Hematopoietic multipotent progenitor cell treated with erythropoietin and hydrocortisone succinate and interleukin-3 and kit ligand, for 8 days (in vitro differentiated cells): ENCODE data around the gene SF3A1.
"Not testable (repeated sequence)": the region's sequence is repeated elsewhere in the genome, so short reads cannot be mapped to it uniquely, and the experiment has no call there.

Experiments used
- DNase-seq: peaks from one replicate; pipeline ENCODE4 v3.0.0-alpha.2; 2015

Gene SF3A1

DNA sequence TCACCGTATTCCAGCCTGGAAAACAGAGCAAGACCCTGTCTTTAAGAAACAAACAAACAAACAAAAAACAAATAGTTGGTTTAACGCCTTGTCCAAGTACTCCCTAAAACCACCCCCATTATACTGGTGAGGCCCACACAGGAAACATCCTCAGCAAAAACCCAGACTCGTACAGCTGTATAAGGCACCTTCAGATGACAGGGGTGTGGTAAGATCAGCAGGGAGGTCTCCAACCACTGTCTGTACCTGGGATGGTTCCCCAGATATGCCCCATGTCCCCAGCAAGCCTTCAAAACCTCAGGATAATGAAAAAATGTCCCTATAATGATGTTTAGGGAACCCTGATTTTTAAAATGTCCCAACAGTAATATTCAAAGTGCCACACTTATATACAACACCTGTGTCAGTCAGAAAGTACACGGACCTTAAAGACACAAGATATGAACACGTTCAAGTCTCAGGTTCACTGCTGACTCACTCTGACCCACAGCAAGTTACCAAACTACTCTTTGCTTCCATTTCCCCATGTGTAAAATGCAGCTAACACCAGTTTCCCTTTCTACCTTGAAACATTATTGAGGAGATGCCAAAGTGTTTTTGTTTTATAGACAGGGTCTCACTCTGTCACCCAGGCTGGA lies 9.3 kb downstream of the SF3A1 start:
- DNase-seq, result no peak

- no peak for DNase-seq
These were observed 12.1 kb downstream of the SF3A1 start for GRCh38 chr22:30344447-30345200.

DNA sequence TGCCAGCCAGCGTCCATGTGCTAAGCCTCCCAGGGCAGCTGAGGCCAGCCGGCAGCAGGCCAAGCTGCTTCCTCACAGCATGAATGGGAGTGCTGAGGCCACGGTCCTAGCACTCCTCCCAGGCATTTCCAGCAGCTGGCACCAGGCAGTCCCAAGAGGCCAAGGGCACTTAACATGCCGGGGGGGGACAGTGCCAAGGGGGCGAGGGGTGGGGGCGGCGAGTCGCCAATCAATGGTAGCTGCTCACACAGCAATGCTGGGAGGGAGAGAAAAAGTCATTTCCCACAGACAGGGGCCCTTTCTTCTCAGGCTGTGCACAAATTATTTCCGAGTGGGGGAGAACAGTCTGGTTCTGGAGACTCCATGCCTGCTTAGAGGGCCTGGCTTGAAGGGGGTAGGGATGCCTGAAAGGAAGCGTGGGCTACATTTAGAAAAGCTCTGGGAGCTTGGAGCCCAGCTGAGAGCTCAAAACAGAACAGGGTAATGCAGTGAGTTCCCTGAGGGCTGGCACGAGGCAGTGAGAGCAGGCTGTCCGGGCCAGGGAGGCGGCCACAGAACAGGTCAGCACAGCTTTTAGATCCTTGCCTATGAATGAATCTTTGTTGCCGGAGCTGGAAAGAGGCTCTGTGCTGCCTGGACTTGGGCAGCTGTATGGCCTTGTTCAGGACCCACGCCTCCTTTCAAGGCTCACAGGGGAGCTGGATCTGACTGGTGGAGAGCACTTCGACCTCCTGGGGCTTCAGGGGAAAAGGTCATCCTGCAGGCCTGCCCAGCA lies 15.6 kb downstream of the SF3A1 start:
- no peak for DNase-seq

DNA sequence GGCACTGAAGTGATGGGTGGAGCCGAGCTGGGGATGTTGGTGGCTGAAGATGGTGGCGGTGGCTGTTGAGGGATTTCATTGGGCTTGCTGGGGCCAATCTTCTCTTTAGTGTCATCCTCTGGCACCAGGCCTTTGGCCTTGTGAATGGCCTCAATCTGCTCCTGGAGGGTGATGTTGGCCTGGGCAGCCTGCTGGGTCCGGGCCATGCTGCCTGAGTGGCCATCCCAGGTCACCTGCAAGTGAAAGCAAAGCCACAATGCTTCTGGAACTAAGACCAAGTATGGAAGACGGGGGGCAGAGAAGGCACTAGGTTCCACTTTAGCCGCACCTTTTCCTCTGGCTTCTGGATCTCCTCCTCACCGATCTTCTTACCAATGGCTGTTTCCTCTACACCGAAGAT lies 17.9 kb downstream of the SF3A1 start:
- no peak for DNase-seq

DNA sequence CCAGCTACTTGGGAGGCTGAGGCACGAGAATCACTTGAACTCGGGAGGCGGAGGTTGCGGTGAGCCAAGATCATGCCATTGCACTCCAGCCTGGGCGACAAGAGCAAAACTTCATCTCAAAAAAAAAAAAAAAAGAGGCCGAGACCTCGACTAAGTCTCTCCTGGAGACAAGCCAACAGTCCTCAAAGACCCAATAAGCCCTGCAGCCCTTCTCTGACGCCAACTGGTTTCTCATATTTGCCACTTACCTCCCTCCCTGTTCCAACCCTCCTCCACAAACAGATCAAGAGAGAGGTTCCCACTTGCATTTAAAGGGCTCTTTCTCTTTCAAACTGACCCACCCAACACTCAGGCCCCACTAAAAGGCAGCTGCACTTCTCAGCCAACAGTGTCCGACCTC lies 18.4 kb downstream of the SF3A1 start:
- not testable (repeated sequence) for DNase-seq

DNA sequence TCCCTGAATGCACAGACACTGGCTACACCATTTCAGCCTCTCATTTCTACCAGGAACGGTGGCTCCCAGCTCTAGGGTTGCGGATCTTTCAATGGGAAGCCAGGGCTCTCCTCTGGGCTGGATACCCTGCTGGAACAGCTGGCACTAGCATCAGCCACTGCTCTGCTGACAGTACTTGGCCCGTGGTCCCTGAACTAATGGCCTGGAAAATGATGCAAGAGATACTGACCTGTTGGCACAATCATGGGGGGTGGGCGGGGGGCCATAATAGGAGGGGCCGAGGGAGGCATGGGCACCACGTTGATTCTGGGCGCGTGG lies 19.3 kb downstream of the SF3A1 start:
- DNase-seq, result no peak

DNA sequence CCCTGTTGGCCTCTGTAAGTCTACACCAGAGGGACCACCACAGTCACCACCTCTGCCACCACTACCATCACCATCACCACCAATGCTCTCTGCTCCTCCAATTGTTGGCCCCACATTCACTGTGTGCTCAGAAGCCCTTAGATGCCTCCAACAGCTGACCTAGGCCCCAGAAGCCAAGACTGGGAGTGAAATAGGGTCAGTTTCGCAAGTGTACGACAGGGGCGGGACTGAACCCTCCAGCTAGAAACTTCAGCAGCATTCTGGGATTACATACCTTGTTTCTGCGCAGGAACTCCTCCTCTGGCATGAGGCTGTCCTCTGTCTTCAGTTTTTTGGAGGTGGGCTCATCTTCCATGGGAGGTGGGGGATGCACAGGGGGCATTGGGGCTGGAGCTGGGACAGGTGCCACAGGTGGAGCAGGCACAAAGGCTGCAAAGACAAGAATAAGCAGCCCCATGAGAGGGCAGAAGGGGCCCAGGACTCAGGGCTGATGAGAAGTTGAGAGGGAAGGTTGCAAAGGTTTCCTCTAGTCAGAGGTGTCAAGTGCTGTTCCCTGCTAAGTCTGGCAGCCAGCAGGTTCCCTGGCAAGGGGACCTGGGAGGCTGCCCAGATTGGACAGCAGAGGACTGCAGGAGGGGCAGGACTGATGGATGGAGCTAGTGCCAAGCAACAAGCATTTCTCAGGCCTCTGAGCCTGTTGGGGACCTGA lies 19.8 kb downstream of the SF3A1 start:
- DNase-seq, result no peak

DNA sequence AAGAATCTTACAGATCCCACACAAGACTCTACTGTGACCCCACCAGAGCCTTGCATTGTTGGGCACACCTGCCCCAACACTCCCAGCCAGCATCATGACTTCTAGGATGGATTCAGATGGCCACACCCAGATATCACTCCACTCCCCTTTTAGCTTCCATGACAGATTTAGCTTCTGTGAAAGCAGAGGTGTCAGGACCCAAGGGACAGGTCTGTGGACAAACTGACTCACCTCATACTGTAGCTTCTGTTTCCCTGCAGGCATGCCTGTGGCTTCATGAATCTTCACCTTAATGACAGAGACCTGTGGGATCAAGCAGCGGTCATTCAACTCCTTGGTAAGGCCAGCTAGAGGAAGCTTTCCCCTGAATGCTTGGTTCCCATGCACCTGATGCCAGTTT lies 21.5 kb downstream of the SF3A1 start:
- no peak for DNase-seq

DNA sequence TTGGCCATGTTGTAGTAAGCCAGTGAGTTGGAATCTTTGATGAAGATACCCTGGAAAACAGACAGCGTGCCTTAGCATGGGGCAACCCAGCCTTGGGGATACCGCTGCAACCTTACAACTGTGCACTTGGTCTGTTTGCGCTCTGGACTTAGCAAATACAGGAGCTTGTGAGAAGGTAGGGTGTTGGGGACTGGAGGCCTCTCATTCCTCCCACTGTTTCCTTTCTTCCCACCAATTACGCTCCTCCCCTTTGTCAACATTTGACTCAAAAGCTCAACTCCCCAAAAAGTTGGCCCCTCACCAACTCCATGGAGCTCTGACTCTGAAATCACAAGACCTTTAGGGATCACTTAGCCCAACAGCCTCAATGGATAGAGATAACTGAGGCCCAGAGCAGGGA lies 22.0 kb downstream of the SF3A1 start:
- no peak for DNase-seq

- no peak for DNase-seq
These were observed 23.0 kb downstream of the SF3A1 start for GRCh38 chr22:30333707-30334087.

DNA sequence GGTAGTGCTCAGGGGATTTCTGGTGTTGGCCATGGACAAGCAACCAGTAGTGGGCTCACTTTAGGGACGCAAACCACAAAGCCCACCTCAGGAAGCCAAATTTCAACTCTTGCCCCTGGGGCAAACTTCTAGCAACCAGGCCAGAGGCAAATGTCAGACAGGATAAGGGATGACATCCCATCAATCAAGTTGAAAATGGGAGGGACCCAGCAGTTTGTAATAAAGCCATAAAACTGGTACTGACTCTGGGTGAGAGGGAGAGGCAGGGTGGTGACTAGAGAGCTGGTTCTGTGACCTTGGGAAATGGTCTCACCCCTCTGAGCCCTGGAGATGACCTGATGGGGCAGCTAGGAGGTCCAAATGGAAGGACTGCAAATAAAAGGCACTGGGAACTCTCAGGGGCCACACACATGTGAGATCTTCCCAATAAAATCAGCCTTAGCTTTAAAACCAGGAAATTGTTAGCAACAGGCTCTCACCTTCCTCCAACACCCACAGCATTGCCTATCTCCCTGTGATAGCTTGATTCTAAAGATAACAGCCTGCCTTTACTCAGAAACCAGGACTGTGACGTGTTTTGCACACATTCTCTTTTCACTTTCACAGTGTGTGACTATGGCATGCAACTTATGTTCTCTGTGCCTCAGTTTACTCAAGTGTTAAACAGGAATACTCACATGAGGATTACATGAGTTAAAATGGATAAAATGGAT lies 23.5 kb downstream of the SF3A1 start:
- DNase-seq, result no peak

DNA sequence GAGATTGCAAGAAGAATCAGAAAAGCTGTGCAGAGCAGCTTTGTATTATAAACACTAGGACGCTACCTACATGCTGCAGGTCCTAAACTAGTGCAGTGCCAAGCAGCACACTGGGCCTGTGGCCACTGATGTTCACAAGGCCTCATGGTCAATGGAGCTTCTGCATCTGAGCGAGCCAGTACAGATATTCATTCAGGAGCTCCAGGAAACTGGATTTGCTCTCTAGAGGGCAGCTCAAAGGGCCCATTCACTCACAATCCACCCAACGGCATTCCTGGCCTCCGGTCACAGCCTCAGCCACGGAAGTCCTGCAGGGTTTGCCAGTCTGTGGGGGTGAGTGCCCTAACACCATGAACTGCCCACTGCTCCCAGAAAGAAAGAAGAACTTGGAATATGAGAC lies 24.1 kb downstream of the SF3A1 start:
- DNase-seq, result no peak

DNA sequence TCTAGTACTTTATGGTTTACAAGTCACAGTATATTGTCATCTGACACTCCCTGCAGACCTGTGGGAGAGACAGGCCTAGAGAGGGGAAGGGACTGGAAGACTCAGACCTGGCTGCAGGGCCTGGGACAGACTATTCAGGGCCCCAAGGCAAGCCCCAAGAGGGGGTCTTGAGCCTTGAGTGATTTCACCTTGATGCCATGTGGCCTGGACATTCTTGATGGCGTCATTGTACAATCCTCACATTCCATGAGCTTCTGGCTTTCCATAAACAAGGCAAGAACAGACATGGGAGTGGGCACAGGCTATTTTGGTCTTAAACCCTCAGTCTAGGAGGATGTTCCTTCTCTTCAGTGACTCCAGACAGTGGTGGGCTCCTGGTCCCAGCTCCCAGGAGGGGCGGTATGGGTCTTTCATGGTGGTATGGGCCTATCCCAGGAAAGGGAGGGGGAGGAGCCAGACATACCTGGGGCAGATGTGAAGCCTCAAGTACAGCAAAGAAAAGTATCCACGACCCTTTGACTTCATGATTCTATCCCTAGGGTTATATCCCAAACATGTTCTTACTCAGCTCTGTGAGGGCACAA lies 28.1 kb downstream of the SF3A1 start:
- no peak for DNase-seq

DNA sequence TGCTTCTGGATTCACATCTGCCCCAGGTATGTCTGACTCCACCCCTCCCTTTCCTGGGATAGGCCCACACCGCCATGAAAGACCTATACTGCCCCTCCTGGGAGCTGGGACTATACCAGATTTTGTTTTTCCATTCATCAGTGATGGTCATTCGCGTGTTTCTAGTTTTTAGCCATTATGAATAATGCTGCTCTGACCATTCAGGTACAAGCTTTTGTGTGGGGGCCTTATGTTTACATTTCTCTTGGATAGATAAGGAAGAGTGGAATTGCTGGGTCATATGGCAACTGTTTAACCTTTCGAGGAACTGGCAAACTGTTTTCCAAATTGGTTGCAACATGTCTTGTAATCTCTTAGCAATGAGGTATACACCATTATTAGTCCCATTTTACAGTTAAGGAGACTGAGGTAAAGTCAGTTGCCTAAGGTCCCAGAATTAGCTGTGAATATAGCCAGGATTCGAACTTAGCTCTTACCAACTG lies 28.8 kb downstream of the SF3A1 start:
- DNase-seq, result no peak

DNA sequence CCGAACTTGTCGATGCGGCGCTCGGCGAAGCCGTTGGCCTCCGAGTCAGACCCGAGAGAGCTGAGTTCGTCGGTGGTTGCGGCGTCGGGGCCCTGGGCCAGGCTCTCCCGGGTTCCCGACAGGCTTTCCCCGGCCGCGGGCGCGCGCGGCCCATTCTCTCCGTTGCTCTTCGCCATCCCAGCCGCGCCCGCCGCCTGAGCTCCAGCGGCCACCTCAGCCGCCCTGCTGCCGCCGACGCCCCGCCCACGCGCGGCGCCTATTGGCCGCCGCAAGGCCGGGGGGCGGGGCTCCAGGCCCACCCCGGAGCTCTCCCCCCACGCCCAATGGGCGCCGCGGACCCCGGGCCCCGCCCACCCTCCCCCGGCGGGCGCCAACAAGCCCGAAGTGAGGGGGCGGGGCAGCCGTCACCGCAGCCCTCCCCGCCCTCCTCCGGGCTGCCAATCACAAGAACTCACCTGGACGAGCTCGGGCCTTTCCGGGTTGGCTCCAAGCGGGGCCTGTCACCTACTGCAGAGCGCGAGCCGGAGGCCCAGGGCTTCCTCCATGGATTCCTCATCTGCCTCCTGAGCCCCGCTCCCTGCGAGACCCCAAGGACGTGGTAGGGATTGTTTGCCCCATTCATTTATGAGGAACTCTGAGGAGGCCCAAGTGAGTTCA lies 29.9 kb downstream of the SF3A1 start, which contains the start of gene TBC1D10A:
TSS of gene TBC1D10A (minus strand) at position 236 of the 657 bp plus-strand sequence. CDS start at position 176, 60 bp downstream.
- peak; percentile 89 for DNase-seq

DNA sequence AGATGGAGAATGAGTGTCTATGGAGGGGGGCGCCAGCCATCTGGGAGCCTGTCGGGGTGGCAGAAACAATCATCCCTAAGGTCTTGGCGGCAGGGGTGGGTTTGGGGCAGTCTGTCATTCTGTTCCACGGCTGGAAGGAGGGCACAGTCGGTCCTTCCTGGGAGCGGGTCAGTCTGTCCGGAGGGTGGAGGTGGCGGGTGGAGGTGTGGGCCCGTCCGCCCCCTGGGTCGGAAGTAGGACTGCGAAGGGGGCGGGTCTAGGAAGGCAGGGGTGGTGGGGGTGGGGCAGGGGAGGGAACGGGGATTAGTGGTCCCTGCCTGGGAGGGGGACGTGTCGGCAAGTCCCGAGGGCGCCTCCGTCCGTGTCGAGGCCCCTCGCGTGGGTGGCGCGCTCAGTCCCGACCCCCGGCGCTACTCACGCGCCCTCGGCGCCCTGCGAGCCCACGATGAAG lies 30.4 kb downstream of the SF3A1 start:
- DNase-seq, result no peak

DNA sequence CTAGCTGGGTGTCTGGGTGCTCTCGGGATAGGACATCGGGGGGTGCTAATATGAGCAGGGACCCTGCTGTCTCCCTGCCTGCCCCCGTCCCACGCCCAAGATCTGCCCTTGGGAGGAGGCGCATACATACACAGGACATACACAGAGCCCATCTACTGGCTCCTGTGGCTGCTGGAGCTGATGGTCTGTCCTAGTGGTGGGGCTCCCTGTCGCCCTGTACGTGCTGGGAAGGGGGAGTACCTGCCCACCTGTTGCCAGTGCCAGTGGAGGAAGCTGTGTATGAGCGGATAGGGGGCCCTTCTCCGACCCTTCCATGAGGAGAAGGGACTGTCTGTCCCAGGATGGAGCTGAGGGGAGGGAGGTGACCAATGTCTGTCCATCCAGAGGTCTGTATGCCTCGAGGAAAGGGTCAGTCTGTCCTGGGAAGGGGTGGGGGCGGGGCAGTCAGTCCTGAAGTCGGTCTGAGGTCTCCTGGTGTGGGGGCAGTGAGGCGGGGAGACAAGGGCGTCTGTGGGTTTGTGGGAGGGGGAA lies 30.9 kb downstream of the SF3A1 start:
- DNase-seq, result no peak

- DNase-seq, result no peak
These were observed 31.5 kb downstream of the SF3A1 start for GRCh38 chr22:30325065-30325720.

- DNase-seq, result peak; percentile 63
These were observed 32.5 kb downstream of the SF3A1 start for GRCh38 chr22:30324014-30324730.

GRCh38 chr22:30323246-30323645 lies 33.4 kb downstream of the SF3A1 start:
- DNase-seq, result no peak
